ENCODE results near the gene SMARCA2.

The SMARCA2 gene

DNA sequence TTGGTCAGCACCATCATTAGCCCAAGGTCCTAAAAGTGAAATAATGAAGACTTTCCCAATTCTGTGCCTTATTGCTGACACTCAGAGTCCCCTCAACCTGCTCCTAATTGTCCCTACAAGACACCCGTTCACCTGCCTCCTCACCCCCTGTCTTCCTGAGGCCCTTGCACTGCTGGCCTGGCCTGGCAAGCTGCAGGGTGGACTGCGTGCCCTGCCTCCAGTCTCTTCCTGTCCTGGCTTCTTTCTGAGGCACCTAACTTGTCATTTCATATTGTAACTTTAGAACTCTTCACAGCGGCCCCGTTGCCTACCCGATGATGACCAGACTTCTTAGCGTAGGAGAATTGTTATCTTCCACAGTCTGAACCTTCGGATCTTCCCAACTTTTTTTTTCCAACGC lies 153.9 kb downstream of the SMARCA2 start:
- no peak for TF ChIP-seq POLR2AphosphoS5 (IDR thresholded peaks at IDR 0.05; ENCODE audit: low read depth, low read length)
- TF ChIP-seq FOXP2 (optimal IDR thresholded peaks at IDR 0.05; ENCODE audit: borderline replicate concordance, extremely low read depth, extremely low read length, insufficient read depth) = no peak
- no peak for TF ChIP-seq TAF1 (IDR thresholded peaks at IDR 0.05; ENCODE audit: borderline replicate concordance, insufficient read depth, low read length)
- TF ChIP-seq SIN3A (IDR thresholded peaks at IDR 0.05; ENCODE audit: borderline replicate concordance, insufficient read depth, low read length) = no peak
- TF ChIP-seq, protein P1, sequence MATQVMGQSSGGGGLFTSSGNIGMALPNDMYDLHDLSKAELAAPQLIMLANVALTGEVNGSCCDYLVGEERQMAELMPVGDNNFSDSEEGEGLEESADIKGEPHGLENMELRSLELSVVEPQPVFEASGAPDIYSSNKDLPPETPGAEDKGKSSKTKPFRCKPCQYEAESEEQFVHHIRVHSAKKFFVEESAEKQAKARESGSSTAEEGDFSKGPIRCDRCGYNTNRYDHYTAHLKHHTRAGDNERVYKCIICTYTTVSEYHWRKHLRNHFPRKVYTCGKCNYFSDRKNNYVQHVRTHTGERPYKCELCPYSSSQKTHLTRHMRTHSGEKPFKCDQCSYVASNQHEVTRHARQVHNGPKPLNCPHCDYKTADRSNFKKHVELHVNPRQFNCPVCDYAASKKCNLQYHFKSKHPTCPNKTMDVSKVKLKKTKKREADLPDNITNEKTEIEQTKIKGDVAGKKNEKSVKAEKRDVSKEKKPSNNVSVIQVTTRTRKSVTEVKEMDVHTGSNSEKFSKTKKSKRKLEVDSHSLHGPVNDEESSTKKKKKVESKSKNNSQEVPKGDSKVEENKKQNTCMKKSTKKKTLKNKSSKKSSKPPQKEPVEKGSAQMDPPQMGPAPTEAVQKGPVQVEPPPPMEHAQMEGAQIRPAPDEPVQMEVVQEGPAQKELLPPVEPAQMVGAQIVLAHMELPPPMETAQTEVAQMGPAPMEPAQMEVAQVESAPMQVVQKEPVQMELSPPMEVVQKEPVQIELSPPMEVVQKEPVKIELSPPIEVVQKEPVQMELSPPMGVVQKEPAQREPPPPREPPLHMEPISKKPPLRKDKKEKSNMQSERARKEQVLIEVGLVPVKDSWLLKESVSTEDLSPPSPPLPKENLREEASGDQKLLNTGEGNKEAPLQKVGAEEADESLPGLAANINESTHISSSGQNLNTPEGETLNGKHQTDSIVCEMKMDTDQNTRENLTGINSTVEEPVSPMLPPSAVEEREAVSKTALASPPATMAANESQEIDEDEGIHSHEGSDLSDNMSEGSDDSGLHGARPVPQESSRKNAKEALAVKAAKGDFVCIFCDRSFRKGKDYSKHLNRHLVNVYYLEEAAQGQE (IDR thresholded peaks at IDR 0.05; ENCODE audit: insufficient read depth in 1 of 2, low read depth in 2 of 2, low read length in 2 of 2) = no peak

DNA sequence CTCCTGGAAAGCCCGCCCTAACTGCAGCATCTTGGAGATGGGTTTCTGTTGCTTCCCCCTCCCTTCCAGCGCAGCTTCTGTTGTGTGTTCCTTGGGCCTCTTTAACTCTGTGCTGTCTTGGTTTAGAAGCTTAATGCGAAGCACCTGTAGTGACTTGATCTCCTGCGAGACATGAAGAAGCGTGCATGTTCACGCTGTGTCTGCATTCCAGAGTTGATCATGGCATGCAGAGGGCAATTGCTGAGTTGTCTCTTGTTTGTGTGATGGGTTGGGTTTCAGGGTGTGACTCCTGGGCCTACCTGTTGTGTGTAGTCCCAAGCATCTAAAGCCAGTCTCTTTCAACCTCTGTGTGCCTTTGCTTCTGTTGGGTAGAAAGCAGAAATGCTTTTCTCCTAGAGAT lies 155.6 kb downstream of the SMARCA2 start:
- TF ChIP-seq POLR2AphosphoS5 (IDR thresholded peaks at IDR 0.05; ENCODE audit: low read depth, low read length) (no peak), FOXP2 (optimal IDR thresholded peaks at IDR 0.05; ENCODE audit: borderline replicate concordance, extremely low read depth, extremely low read length, insufficient read depth) (no peak), TAF1 (IDR thresholded peaks at IDR 0.05; ENCODE audit: borderline replicate concordance, insufficient read depth, low read length) (no peak), SIN3A (IDR thresholded peaks at IDR 0.05; ENCODE audit: borderline replicate concordance, insufficient read depth, low read length) (no peak)
- TF ChIP-seq, protein P1 (IDR thresholded peaks at IDR 0.05; ENCODE audit: insufficient read depth in 1 of 2, low read depth in 2 of 2, low read length in 2 of 2) = no peak

DNA sequence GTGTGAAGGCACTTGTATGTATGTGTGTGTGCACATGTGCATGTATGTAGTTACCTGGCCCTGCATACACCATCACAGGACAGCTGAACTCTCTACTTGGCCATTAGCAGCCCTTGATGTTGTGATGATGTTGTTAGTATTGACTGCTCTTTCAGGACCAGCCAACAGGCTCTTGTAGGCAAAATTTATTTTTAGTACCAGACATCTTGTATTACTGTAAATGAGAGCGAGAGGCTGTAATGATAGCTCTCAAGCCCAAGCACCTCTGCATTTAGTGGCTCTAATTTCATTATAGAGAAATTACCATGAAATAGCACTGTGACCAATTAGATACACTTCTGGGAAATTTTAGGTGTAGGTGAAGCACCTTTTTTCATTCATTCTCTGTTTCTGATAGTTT lies 158.0 kb downstream of the SMARCA2 start:
- no peak for TF ChIP-seq SIN3A (IDR thresholded peaks at IDR 0.05; ENCODE audit: borderline replicate concordance, insufficient read depth, low read length)
- TF ChIP-seq FOXP2 (optimal IDR thresholded peaks at IDR 0.05; ENCODE audit: borderline replicate concordance, extremely low read depth, extremely low read length, insufficient read depth) = no peak
- no peak for TF ChIP-seq POLR2AphosphoS5 (IDR thresholded peaks at IDR 0.05; ENCODE audit: low read depth, low read length)
- no peak for TF ChIP-seq TAF1 (IDR thresholded peaks at IDR 0.05; ENCODE audit: borderline replicate concordance, insufficient read depth, low read length)
- TF ChIP-seq, protein P1 (IDR thresholded peaks at IDR 0.05; ENCODE audit: insufficient read depth in 1 of 2, low read depth in 2 of 2, low read length in 2 of 2) = no peak

DNA sequence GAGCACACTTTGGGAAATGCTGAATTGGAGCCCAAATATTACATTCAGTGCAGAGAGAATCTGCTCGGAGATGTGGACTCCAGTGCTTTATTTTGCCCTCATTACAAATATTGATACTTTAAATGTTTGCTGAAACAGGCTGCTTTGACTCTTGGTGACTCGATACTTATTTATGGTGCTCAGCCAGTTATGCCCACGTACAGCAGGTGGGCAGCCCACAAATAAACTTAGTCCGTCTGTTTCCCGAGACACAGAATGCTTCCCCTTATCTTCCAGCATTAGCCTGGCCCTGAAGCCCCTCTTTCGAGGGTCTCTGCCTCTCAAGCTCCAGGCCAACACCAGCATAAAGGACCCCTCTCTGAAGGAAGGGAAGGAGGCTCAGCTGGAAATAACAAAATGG lies 158.7 kb downstream of the SMARCA2 start:
- TF ChIP-seq, protein P1 (IDR thresholded peaks at IDR 0.05; ENCODE audit: insufficient read depth in 1 of 2, low read depth in 2 of 2, low read length in 2 of 2) = no peak
- TF ChIP-seq FOXP2 (optimal IDR thresholded peaks at IDR 0.05; ENCODE audit: borderline replicate concordance, extremely low read depth, extremely low read length, insufficient read depth) = no peak
- TF ChIP-seq SIN3A (IDR thresholded peaks at IDR 0.05; ENCODE audit: borderline replicate concordance, insufficient read depth, low read length) = no peak
- TF ChIP-seq POLR2AphosphoS5 (IDR thresholded peaks at IDR 0.05; ENCODE audit: low read depth, low read length) = no peak
- TF ChIP-seq TAF1 (IDR thresholded peaks at IDR 0.05; ENCODE audit: borderline replicate concordance, insufficient read depth, low read length) = no peak

DNA sequence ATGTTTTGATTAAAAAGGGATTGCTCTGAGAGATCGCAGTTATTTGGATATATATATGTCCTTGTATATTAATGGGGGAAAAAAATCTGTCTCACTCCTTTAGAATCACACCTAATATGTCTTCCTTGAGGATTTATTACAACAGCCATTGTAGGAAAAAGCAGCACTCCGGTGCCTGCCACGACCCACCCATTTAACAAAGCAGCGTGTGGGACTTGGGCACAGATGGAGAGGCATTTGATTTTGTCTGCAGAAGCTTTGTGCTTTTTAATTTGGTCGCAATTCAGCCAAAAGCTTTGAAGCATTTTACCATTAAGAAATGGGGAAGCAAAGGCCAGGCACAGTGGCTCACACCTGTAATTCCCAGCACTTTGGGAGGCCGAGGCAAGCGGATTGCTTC lies 159.2 kb downstream of the SMARCA2 start:
- TF ChIP-seq TAF1 (IDR thresholded peaks at IDR 0.05; ENCODE audit: borderline replicate concordance, insufficient read depth, low read length) (no peak), FOXP2 (optimal IDR thresholded peaks at IDR 0.05; ENCODE audit: borderline replicate concordance, extremely low read depth, extremely low read length, insufficient read depth) (no peak), SIN3A (IDR thresholded peaks at IDR 0.05; ENCODE audit: borderline replicate concordance, insufficient read depth, low read length) (no peak), POLR2AphosphoS5 (IDR thresholded peaks at IDR 0.05; ENCODE audit: low read depth, low read length) (no peak)
- TF ChIP-seq, protein P1 (IDR thresholded peaks at IDR 0.05; ENCODE audit: insufficient read depth in 1 of 2, low read depth in 2 of 2, low read length in 2 of 2) = no peak
